A549 (cell line): ENCODE measurements around the gene TMEM132D. TPM values are rescaled to one million over a fixed set of nuclear protein-coding genes. Genes with fewer than 3 reads are reported as not detected.

Experiments
- ATAC-seq, 2 experiments: fragments of 200-7000 bp in 1 of 2; fragments of >200 bp in 1 of 2; cut with Nextera tagmentation in 1 of 2; cut with Tn5 transposase in 1 of 2; 3 replicates each; pipeline versions ENCODE4 v1.8.0 to v1.9.1; 2018 to 2020; ENCODE audit warnings: mild to moderate bottlenecking in 1 of 2, moderate library complexity in 1 of 2
- CTCF ChIA-PET: fragments of 300-600 bp; sonication (Branson Sonifier 250); formaldehyde crosslinking; extraction: SDS; loops from one replicate; lab custom pipeline; 2021; ENCODE audit warnings: antibody characterized with exemption, inconsistent platforms; lab: Yijun Ruan, JAX
- POLR2A ChIA-PET: fragments of 350-600 bp; formaldehyde crosslinking; extraction: SDS; loops from one replicate; lab custom pipeline; 2021; ENCODE audit warnings: antibody characterized with exemption, inconsistent platforms; lab: Yijun Ruan, JAX
- DNase-seq, 2 experiments: peaks; one replicate each; pipeline versions ENCODE4 v3.0.0 to v3.0.0-alpha.2; 2011 to 2016; ENCODE audit warnings: low read depth in 1 of 2, low spot score in 1 of 2
- FAIRE-seq: peaks from 2 replicates; lab custom pipeline; 2011; peaks lifted over from hg19 to GRCh38; lab: Jason Lieb, UNC
- H3K27ac ChIP-seq, 2 experiments: fragments of >200 bp; sonication (Bioruptor Twin); formaldehyde crosslinking; 3 replicates each; pipeline ENCODE4 v1.5.1; 2016 to 2017
- H3K4me1 ChIP-seq: fragments of >200 bp; sonication (Bioruptor Twin); formaldehyde crosslinking; 3 replicates; pipeline ENCODE4 v1.6.1; 2016
- H3K4me2 ChIP-seq: fragments of >200 bp; sonication (Bioruptor Twin); formaldehyde crosslinking; 3 replicates; pipeline ENCODE4 v1.6.1; 2016
- H3K4me3 ChIP-seq: fragments of >200 bp; sonication (Bioruptor Twin); formaldehyde crosslinking; 3 replicates; pipeline ENCODE4 v1.5.1; 2016
- H3K9me3 ChIP-seq: fragments of >200 bp; sonication (Bioruptor Twin); formaldehyde crosslinking; 3 replicates; pipeline ENCODE4 v1.6.1; 2016
- ATOH8 ChIP-seq: fragments of 250-450 bp; sonication (Bioruptor Pico); IDR thresholded peaks from 2 replicates; pipeline ENCODE4 v1.5.0; 2020; ENCODE audit warnings: low read depth, mild to moderate bottlenecking, moderate library complexity
- BCL3 ChIP-seq: fragments of >200 bp; sonication (Bioruptor Twin); formaldehyde crosslinking; IDR thresholded peaks from 3 replicates; pipeline ENCODE4 v1.6.1; 2016
- CTCF ChIP-seq: fragments of >200 bp; sonication (Bioruptor Twin); formaldehyde crosslinking; IDR thresholded peaks from 3 replicates; pipeline ENCODE4 v1.5.1; 2016
- E2F6 ChIP-seq: IDR thresholded peaks from 2 replicates; pipeline ENCODE4 v1.6.1; 2012; ENCODE audit warnings: low read depth, borderline replicate concordance
- FOSL2 ChIP-seq, 2 experiments: fragments of 450-650 bp in 1 of 2; fragments of >200 bp in 1 of 2; sonication (Bioruptor Twin) in 1 of 2; formaldehyde crosslinking; IDR thresholded peaks; 2 replicates each; pipeline versions ENCODE4 v1.5.0 to v1.6.1; 2016 to 2020; ENCODE audit warnings: mild to moderate bottlenecking in 1 of 2, moderate library complexity in 1 of 2
- FOXS1 ChIP-seq: fragments of 250-450 bp; sonication (Bioruptor Pico); IDR thresholded peaks from 2 replicates; pipeline ENCODE4 v1.5.0; 2020; ENCODE audit warnings: mild to moderate bottlenecking, moderate library complexity
- GATA3 ChIP-seq: IDR thresholded peaks from 2 replicates; pipeline ENCODE4 v1.6.1; 2012; ENCODE audit warnings: borderline replicate concordance
- HOXA7 ChIP-seq: fragments of 250-450 bp; sonication (Bioruptor Pico); IDR thresholded peaks from 2 replicates; pipeline ENCODE4 v1.5.0; 2020; ENCODE audit warnings: mild to moderate bottlenecking, moderate library complexity
- HOXB5 ChIP-seq: fragments of 250-450 bp; sonication (Bioruptor Pico); IDR thresholded peaks from 2 replicates; pipeline ENCODE4 v1.5.0; 2020; ENCODE audit warnings: mild to moderate bottlenecking, moderate library complexity
- KDM5A ChIP-seq: fragments of 200-600 bp; sonication (generic); IDR thresholded peaks from 2 replicates; pipeline ENCODE4 v1.6.1; 2016; ENCODE audit warnings: antibody characterized with exemption, mild to moderate bottlenecking
- NR3C1 ChIP-seq: fragments of >200 bp; sonication (Bioruptor Twin); formaldehyde crosslinking; IDR thresholded peaks from 3 replicates; pipeline ENCODE4 v1.6.1; 2017
- PHF8 ChIP-seq: fragments of 200-600 bp; sonication (generic); IDR thresholded peaks from 2 replicates; pipeline ENCODE4 v1.6.1; 2016; ENCODE audit warnings: low read depth, mild to moderate bottlenecking, antibody characterized with exemption, moderate library complexity, borderline replicate concordance
- POLR2AphosphoS2 ChIP-seq: conservative IDR thresholded peaks from 2 replicates; pipeline ENCODE4 v1.6.1; 2012; ENCODE audit warnings: low read length, improper control_type of control experiment, inconsistent platforms
- RAD21 ChIP-seq, 2 experiments: fragments of >200 bp in 1 of 2; sonication (Bioruptor Twin) in 1 of 2; formaldehyde crosslinking in 1 of 2; IDR thresholded peaks in 1 of 2; conservative IDR thresholded peaks in 1 of 2; 2 replicates in 1 of 2; 3 replicates in 1 of 2; pipeline ENCODE4 v1.6.1; 2012 to 2018; ENCODE audit warnings: inconsistent platforms in 1 of 2
- RARB ChIP-seq: fragments of 250-450 bp; sonication (Bioruptor Pico); IDR thresholded peaks from 2 replicates; pipeline ENCODE4 v1.8.0; 2021; ENCODE audit warnings: mild to moderate bottlenecking, moderate library complexity
- RFX5 ChIP-seq: fragments of 450-650 bp; IDR thresholded peaks from 2 replicates; pipeline ENCODE4 v1.7.1; 2014; ENCODE audit warnings: antibody characterized with exemption, mild to moderate bottlenecking, moderate library complexity
- SMC3 ChIP-seq: fragments of >200 bp; sonication (Bioruptor Twin); formaldehyde crosslinking; IDR thresholded peaks from 3 replicates; pipeline ENCODE4 v1.6.1; 2018; ENCODE audit warnings: inconsistent platforms
- TFCP2L1 ChIP-seq: fragments of 250-450 bp; sonication (Bioruptor Pico); IDR thresholded peaks from 2 replicates; pipeline ENCODE4 v1.5.0; 2021; ENCODE audit warnings: mild to moderate bottlenecking
- ZNF302 ChIP-seq: fragments of 250-450 bp; sonication (Bioruptor Pico); IDR thresholded peaks from 2 replicates; pipeline ENCODE4 v1.9.0; 2021; ENCODE audit warnings: inconsistent platforms, mild to moderate bottlenecking, moderate library complexity
- ZSCAN20 ChIP-seq: fragments of 250-450 bp; sonication (Bioruptor Pico); IDR thresholded peaks from 2 replicates; pipeline ENCODE4 v1.8.0; 2022; ENCODE audit warnings: mild to moderate bottlenecking, moderate library complexity
- whole genome bisulfite sequencing: methylation state at CpG from one replicate; pipeline ENCODE4 v1.1.6; 2017; ENCODE audit errors: missing lambda C conversion rate; 5-methylcytosine and 5-hydroxymethylcytosine counted together
- polyA plus RNA-seq, 4 experiments: library from polyadenylated mRNA; depleted of rRNA in 3 of 4; stranded (reverse); fragments of >200 nt; fragmentation: RNase III in 1 of 4; extraction: RNeasy Plus Mini Kit Qiagen cat#74134 plus additional on column Dnase treatment in 1 of 4; gene quantifications; 2 replicates in 3 of 4; 3 replicates in 1 of 4; pipeline ENCODE4 v1.2.3, GENCODE V29; 2011 to 2017

TMEM132D gene
- polyA plus RNA-seq, 2 of the 4 experiments (the other 2 are of a cell fraction), result not detected

GRCh38 chr12:129672110-129672509 lies 231.7 kb downstream of the TMEM132D start:
- WGBS, result 13% methylated on average over 8 of the region's 8 CpGs
- TF ChIP-seq KDM5A (no peak), RAD21 (conservative IDR thresholded peaks at IDR 0.05 in 1 of 2, IDR thresholded peaks at IDR 0.05 in 1 of 2) (no peak), TFCP2L1 (CRISPR knock-in tag) (no peak), ZSCAN20 (CRISPR knock-in tag) (no peak), POLR2AphosphoS2 (no peak), ZNF302 (no peak), E2F6 (no peak), HOXA7 (CRISPR knock-in tag) (no peak), BCL3 (no peak), FOXS1 (CRISPR knock-in tag) (no peak), ATOH8 (CRISPR knock-in tag) (no peak), SMC3 (no peak), GATA3 (no peak)
- ChIA-PET POLR2A (no interaction called here), CTCF (no interaction called here)
- Histone ChIP-seq H3K4me2 (no peak overlapping the region), H3K27ac (no peak overlapping the region), H3K9me3 (no peaks in the 10 kb centered on the region), H3K4me1 (no peaks in the 10 kb centered on the region), H3K4me3 (no peak overlapping the region)
- no peak for ATAC-seq
- DNase-seq, result no peak
- no peak for FAIRE-seq

- no peak overlapping the region for H3K27ac ChIP-seq
- no peak for FAIRE-seq
Observed at GRCh38 chr12:129670256-129670920, 233.4 kb downstream of the TMEM132D start.

More at GRCh38 chr12:129670256-129670920, 233.4 kb downstream of the TMEM132D start:
- ATAC-seq, result no peak
- WGBS, result 8% methylated on average over 6 of the region's 6 CpGs
- H3K4me1 ChIP-seq, result no peaks in the 10 kb centered on the region
- POLR2A ChIA-PET, result no interaction called here
- H3K4me2 ChIP-seq, result no peak overlapping the region
- DNase-seq, result no peak
- no peak overlapping the region for H3K4me3 ChIP-seq
- H3K9me3 ChIP-seq, result no peaks in the 10 kb centered on the region
- CTCF ChIA-PET, result no interaction called here
- no peak for TF ChIP-seq NR3C1
- no peak for TF ChIP-seq PHF8
- no peak for TF ChIP-seq BCL3
- no peak for TF ChIP-seq RFX5
- TF ChIP-seq RARB (CRISPR knock-in tag), result no peak
- no peak for TF ChIP-seq HOXB5
- no peak for TF ChIP-seq CTCF
- no peak for TF ChIP-seq FOSL2 (IDR thresholded peaks at IDR 0.05)
- TF ChIP-seq FOSL2 (CRISPR knock-in tag; IDR thresholded peaks at IDR 0.05), result no peak
